ENCODE data around the gene FSHR.

The FSHR gene

GRCh38 chr2:49111006-49111405, 43.3 kb downstream of the FSHR start:
- no peak for DNase-seq (ENCODE audit: low read depth in 2 of 2)

GRCh38 chr2:49110571-49110970, 43.7 kb downstream of the FSHR start:
- DNase-seq (ENCODE audit: low read depth in 2 of 2) = no peak

DNA sequence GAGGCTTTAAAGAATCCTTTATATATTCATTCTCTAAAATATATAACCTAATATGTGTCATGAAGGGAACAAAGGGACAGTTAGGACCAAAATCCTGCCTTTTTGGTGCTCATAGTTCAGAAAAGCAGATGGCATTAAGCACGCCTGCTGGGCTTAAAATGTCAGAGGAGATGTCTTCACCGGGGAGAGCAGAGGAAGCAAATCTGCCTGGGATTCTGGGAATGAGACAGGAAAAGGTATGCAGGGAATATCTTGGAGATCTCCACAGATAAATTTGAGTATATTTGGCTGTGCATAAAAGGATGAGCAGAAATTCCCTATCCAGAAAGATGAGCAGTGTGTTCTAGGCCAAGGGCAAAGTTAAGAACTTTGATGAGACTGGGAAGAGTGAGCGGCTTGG, 45.5 kb downstream of the FSHR start:
- DNase-seq (ENCODE audit: low read depth in 2 of 2) = no peak

DNA sequence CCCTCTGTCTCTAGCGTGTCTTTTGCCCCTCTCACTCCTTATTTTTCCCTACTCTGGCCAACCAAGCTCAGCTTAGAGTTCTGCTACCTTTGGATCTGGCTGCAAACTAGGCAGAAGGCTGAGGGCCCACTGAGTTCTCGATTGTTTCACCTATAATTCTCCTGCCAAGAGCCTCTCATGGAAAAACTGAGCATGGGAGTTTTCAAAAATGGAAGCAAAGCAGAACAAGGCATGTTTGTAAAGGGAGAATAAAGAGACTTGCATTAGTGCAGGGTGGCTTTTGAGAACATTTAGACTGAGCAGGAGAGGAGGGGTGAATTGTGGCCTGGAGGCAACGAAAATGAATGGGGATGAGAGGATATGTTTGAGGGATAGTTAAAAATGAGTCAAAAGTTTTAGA, 45.9 kb downstream of the FSHR start:
- DNase-seq (ENCODE audit: low read depth in 2 of 2) = no peak

DNA sequence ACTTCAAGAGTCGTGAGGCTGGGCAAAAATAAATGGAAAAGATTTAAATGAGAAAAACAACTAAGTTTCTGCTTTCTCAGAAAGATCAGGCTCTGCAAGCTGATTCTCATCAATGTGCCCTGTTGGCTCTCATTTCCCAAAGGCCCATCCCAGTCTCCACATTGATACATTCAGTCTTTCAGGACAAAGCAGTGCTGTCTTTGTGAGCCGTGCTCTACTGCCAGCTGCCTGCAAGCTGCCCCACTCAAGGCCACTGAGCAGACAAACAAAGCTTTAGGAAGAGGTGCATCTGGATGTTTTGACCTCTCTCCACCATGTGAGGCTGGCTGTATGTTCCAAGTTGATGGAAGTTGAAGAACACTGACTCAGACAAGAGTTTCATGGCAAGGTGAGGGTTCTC, 48.8 kb downstream of the FSHR start:
- no peak for DNase-seq (ENCODE audit: low read depth in 2 of 2)

DNA sequence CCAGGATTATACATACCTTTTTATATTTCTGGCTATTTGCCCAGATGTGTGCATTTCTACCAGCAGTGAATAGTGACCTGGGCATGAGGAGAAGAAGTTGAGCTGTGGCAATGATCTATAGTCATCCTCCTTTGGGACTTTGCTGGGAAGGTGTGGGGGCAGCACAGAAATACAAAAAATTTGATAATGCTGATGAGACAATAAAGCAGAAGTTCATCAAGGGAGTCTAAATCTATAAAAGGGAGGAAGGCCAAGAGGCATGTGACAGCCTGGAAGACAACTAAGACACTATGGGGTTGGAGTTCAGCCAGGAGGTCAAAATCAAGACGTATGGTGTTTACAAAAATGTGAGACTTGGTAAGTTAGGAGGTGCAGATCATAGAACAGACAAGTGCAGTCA, 52.2 kb downstream of the FSHR start:
- DNase-seq (ENCODE audit: low read depth in 2 of 2) = no peak

DNA sequence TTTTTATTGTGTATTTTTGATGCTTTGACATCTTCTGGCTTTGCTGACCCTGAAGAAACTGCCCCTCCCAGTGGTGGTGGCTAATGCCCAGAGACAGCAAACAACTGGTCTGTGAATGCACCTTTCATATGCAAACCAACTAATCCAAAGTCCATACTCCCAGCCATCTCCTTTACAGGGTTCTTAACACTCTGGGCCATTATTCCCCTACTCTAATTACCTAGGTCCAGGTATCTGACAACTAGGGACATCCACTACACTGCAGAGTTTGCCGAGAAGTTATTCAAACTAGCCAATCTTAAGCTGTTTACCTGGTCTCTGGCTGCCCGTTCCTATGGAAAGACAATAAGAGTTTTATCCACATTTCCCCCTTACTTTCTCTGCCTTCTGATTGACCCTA, 73.6 kb downstream of the FSHR start:
- no peak for DNase-seq (ENCODE audit: low read depth in 2 of 2)

- no peak for DNase-seq (ENCODE audit: low read depth in 2 of 2)
These were observed 83.6 kb downstream of the FSHR start for GRCh38 chr2:49070716-49071115.

GRCh38 chr2:49069829-49070228, 84.5 kb downstream of the FSHR start:
- DNase-seq (ENCODE audit: low read depth in 2 of 2) = no peak

- no peak for DNase-seq (ENCODE audit: low read depth in 2 of 2)
These were observed 85.7 kb downstream of the FSHR start for GRCh38 chr2:49068613-49069012.

DNA sequence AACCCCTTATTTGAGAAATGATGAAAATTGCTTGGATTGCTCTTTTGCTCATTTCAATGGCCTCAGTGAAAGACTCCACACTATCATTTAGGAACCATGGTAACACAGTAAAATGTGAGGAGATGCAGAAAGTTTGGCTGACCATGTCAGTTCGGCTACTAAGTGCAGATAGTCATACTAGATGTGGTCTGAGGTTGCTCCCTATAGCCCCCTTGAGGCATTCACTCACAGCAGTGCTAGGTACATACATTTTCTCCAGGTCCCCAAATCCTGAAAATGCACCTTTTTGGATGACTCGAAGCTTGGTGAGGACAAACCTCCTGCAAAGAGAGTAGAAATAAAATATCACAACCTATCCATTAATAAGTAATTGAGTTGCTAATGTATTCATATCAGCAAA, 86.3 kb downstream of the FSHR start:
- DNase-seq (ENCODE audit: low read depth in 2 of 2) = no peak

DNA sequence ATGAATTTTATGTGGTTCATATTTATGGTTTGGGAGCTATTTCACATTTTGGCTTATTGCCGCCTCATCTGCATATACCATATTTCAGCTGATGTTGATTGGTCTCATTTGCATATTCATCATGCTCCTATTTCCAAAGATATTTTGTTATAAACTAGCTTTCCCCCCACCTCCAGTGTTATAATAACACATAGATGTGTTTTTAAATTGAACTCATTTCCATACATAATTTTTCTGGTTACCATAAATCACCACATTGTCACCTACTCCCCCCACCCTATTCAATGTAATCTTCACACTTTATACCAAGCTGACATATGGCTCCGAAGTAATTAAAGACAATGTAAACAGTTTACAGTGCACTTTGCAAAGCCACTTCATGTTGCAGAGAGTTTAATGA, 101.2 kb downstream of the FSHR start:
- no peak for DNase-seq (ENCODE audit: low read depth in 2 of 2)

DNA sequence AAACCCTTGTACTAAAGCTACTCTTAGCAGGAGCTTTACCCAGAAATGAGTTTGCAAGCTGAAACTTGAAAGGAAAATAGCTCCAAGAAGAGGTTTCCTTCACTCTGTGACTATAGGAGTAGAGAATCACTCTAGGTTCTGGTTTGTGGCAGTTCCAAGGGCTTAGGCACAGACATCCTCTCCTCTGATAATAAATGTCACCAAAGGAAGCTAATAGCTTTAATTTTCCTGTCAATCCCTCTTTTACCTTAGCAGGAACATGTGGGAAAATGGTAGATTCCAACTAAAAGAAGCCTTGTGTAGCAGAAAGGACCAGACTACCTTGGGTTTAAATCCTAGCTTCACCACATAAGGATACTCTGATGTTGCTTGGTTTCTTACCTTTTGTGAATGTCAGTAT, 104.0 kb downstream of the FSHR start:
- DNase-seq (ENCODE audit: low read depth in 2 of 2) = no peak

DNA sequence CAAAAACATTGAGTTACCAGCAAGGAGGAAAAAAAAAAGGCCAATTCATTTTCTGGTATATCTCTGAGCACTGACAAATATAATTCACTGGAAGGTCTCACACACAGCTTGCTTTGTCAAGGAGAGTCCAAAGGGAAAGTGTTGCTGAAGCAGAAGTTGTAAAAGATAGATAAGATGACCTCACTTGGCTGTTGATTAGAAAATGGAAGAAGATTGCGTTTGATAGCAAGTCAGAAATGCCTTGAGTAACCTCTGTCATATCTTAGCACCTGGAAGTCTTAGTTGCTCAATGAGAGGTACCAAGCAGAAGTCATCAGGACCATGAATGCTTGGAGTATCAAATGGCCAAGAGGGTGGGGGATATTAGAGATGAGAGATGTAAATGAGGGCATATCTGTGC, 105.2 kb downstream of the FSHR start:
- no peak for DNase-seq (ENCODE audit: low read depth in 2 of 2)

- no peak for DNase-seq (ENCODE audit: low read depth in 2 of 2)
These were observed 109.2 kb downstream of the FSHR start for GRCh38 chr2:49045083-49045482.

DNA sequence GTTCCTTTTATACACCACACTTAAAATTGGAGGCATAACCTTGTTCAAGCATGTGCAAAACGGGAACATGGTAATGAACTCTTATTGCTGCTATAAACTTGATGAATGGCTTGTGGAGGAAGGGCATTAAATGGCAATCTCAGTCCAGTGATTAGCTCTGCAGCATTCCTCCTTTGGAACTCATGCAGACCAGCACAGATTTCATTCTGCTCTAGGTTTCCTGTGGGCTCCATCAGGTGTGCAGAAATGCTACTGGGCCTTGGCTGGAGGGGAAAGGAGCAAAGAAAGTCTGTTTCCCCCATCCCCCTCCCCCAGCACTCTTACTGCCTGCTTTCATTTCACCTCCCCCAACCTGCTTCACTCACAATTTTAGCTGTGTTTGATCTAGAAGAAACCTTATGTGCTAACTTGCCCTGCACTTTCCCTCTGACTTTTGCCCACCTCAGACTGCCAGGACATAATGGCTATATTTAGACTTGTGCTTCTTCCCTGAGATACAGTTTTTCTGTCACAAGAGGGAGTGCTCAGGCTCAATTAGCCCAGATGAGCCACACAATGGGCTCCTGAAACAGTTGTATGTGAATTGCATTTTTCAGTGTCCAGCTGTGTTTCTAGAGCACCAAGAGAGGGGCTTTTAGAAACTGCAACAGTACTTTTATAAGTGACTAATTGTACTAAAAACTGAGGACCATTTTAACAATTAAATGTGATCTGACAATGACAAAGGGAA, 109.8 kb downstream of the FSHR start:
- DNase-seq (ENCODE audit: low read depth in 2 of 2) = no peak

DNA sequence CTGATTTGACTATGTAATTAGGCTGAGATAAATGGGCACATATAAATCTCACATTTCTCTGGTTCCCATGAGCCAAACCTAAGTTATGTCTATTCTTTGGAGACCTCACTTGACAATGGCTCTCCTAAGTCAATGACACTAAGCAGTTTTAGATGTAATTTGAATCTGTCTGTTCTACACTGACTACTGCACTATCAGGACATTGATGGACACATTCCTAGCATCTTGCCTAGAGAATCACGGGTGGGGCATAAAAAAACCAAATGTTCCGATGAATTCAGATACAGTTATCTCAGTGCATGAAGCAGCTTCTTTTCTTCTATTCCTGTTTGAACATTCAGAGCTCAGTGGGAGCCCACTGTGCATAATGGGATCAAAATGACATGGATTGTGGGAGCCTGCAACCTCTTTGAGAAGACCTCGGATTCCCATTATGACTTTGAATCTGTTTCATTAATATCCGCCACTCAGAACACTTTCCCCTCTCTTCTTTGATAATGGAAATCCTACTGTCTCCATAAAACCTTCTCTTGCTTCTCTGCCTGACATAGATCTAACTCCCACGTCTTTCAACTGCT, 110.8 kb downstream of the FSHR start:
- no peak for DNase-seq (ENCODE audit: low read depth in 2 of 2)

DNA sequence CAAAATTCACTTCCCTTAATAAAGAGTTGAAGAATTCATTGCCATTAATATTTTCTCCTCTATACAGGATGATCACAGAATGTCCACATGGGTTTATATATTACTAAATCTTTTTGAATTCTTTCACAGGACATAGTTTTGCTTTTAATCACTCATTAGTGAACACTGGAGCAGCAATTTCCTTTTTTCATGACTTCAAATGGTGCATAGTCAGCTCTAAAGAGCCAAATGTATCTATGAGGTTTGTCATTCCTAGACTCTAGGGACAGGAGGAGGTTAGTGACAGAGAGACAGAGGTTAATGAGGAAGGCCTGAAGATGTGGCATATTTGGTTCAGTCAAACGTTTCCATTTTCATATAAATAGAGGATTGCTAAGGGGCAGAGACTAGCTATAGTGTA, 111.8 kb downstream of the FSHR start:
- DNase-seq (ENCODE audit: low read depth in 2 of 2) = no peak

GRCh38 chr2:49041061-49041460, 113.3 kb downstream of the FSHR start:
- DNase-seq (ENCODE audit: low read depth in 2 of 2) = no peak

- no peak for DNase-seq (ENCODE audit: low read depth in 2 of 2)
These were observed 117.1 kb downstream of the FSHR start for GRCh38 chr2:49037197-49037596.

DNA sequence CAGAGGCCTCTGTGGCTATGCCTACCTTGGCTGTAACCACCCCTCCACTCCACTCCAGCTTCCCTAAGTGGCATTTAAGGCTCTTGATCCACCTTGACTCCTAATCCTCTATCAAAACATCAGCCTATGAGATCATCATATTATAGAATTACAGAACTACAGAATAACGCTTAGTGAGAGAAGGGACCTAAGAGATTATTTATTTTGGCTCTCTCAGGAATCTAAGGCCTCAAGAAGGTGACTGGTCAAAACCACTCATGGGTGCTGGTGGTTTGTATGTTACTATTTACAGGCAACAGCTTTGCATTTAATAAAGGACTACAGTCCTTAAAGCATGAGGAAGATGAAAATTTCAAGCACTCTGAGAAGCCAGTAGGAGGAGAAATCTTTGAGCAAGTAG, 118.8 kb downstream of the FSHR start:
- no peak for DNase-seq (ENCODE audit: low read depth in 2 of 2)

DNA sequence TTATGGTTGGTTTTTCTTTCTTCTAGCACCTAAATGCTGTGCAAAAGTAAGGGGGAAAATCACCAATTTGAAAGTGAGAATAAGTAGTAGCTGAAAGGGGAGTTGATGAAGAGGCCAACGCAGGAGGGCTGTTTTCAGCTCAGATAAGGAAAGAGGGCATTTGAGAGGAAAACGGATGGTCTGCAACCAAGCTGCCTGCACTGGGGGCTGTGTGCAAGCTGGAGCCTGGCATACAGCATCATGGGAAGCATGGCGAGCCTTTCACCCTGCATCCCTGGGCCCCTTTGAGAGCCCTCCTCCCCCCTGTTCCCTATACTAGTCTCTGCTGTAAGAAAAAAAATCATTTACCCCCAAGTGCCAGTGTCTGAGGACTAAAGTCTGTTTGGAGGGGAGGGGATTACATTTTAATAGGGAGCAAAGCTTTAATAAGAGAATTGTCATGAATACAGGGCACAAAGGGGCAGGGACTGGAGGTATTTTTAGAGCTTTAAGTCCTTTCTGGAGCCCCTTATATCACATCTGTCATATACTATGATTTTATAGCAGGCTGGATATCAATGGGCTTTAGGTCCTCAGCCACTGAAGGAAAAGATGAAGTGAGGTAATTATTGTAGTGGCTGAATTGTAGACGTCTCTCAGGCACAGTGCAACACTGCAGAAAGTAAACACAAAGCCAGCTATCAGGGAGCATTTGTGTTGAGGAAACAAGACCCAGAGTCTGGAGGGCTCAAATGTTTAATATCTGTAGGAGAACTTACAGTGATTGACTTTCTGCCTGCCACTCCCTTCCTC, 120.7 kb downstream of the FSHR start:
- DNase-seq (ENCODE audit: low read depth in 2 of 2) = no peak

- DNase-seq (ENCODE audit: low read depth in 2 of 2) = no peak
These were observed 121.4 kb downstream of the FSHR start for GRCh38 chr2:49032936-49033335.
